ENCODE results near the gene SLC45A3. TPM values are rescaled to one million over a fixed set of nuclear protein-coding genes. Genes with fewer than 3 reads are reported as not detected.

Gene SLC45A3
- total RNA-seq, 4 donors from 2014 or later, result 0.51 to 4.1 (median 1.6) TPM

DNA sequence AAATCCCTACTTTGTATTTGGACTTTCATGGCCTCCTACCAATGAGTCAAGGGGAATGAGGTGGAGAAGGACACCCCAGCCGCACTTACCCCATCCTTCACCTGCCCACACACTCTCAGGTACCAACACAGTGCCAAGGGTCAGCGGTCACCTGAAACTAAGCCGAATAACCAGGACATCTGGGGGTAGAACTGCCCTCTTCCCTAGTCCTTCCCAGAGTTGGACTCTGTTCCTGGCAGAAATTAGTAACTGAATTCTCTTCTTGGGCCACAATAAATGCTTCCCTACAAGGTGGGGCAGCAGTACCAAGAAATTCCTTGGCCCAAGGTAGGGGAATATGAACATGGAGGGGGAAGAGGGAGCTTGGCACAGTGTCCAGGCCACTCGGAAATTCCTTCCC, 7.3 kb downstream of the SLC45A3 start:
- Histone ChIP-seq H3K27me3 (no peaks in the 10 kb centered on the region), H3K4me1 (no peaks in the 10 kb centered on the region), H3K27ac (no peak overlapping the region), H3K36me3 (no peaks in the 10 kb centered on the region), H3K9me3 (no peaks in the 10 kb centered on the region), H3K4me3 (no peak overlapping the region)
- intact Hi-C loops (cut with DNase I; ENCODE audit: low total_unique reads), result no loop called here
- DNase-seq, result no peak
- TF ChIP-seq CTCF (IDR thresholded peaks at IDR 0.05) (no peak), POLR2A (IDR thresholded peaks at IDR 0.05) (no peak)

GRCh38 chr1:205672395-205672889, 7.9 kb downstream of the SLC45A3 start:
- H3K9me3 ChIP-seq, result no peaks in the 10 kb centered on the region
- H3K27me3 ChIP-seq, result no peaks in the 10 kb centered on the region
- H3K4me3 ChIP-seq, result no peak overlapping the region
- H3K4me1 ChIP-seq, result no peaks in the 10 kb centered on the region
- intact Hi-C loops (cut with DNase I; ENCODE audit: low total_unique reads), result no loop called here
- no peak for DNase-seq
- H3K27ac ChIP-seq, result no peak overlapping the region
- H3K36me3 ChIP-seq, result no peaks in the 10 kb centered on the region
- TF ChIP-seq POLR2A (IDR thresholded peaks at IDR 0.05), result no peak
- no peak for TF ChIP-seq CTCF (IDR thresholded peaks at IDR 0.05)

DNA sequence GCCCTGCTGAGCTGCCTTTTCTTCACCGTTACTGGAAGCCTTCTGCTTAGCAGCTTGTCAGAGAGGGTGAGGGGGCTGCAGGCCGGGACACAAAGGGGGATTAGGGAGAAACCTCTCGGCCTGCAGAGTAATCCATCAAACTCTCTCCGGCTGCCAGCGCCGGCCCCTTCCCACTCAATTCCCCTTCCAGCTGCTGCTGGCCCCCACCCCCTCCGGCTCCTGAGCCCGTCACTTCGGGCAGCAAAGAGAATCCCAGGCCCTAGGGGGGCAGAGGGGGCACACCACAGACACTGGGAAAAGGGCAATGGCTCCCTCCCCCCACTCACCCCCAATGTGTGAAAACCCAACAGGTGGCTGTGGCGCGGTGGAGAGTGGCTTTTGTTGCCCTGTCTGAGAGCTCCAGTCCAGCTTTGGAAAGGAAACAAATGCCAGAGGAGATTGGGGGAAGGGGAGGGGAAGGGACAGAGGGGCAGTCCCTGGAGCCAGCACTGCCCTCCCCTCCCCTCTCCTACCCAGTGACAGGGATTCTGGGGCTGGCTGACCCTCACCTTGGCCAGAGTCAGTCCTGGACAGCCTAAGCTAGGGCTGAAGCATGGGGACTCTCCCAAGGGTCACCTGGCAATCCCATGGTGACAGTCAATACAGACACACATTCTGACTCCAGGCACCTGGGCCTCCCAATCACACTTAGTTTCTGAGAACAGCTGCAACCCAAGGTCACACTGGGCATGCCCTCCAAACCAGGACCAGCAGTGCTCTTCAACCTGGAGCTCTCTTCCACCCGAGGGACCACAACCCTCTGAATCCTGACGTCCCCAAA, 9.5 kb downstream of the SLC45A3 start:
- Histone ChIP-seq H3K9me3 (no peaks in the 10 kb centered on the region), H3K27me3 (no peaks in the 10 kb centered on the region), H3K4me3 (no peak overlapping the region), H3K27ac (no peak overlapping the region), H3K4me1 (no peaks in the 10 kb centered on the region), H3K36me3 (no peaks in the 10 kb centered on the region)
- TF ChIP-seq POLR2A (IDR thresholded peaks at IDR 0.05) (no peak), CTCF (IDR thresholded peaks at IDR 0.05) (no peak)
- no peak for DNase-seq
- intact Hi-C loops (cut with DNase I; ENCODE audit: low total_unique reads), result no loop called here

DNA sequence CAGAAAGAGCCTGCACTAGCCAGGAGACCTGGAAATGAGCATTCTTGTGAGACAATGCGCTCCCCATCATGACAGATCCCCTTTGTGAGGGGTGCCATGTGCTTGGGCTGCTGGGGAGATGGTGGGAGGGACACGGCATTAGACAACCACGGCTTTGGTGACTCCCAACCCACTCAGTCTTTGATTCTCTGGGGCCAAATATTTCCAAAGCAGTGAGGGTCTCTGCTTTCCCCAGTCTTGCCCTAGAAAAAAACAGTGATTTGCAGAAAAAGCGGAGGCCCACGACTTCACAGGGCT, 10.2 kb downstream of the SLC45A3 start:
- Histone ChIP-seq H3K9me3 (no peaks in the 10 kb centered on the region), H3K27me3 (no peaks in the 10 kb centered on the region), H3K27ac (no peak overlapping the region), H3K4me1 (no peaks in the 10 kb centered on the region), H3K4me3 (no peak overlapping the region), H3K36me3 (no peaks in the 10 kb centered on the region)
- intact Hi-C loops (cut with DNase I; ENCODE audit: low total_unique reads), result no loop called here
- DNase-seq, result no peak
- TF ChIP-seq CTCF (IDR thresholded peaks at IDR 0.05), result no peak
- TF ChIP-seq POLR2A (IDR thresholded peaks at IDR 0.05), result no peak

DNA sequence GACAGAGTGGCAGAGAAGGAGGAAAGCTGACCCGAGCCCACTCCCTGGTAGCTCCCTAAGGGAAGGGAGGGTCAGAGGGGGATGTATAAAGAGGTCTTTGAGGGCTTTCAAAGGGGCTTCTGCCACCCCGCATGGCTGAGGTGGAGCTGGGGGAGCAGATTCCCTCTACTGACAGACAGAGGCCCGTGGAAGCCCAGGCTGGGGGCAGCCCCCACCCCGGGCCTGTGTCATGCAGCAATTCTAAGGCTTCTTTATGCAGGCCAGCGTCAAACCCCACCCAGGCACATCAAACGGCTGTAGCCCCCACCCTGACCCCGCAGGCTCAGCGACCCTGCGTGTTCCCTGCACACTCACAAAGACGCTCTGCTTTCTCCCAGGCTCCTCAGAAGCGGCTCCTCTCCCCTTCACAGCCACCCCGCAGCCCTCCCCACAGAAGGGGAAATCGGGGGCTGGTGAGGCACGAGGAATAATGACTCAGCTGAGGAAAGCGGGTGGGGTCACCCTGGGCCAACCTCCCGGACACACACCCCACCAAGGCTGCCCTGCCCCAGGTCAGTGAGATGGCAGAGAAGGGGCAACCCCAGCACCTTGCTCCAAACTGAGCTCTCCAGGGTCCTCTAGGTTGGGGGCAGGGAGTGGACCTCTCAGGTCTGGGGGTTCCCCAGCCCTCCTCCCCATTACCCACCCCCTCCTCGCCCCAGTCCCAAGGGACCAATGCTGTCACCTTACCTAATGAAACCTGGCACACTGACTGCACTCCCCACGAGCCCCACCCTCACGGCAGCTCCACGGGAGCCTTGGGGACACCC, 10.8 kb downstream of the SLC45A3 start:
- intact Hi-C loops (cut with DNase I; ENCODE audit: low total_unique reads), result no loop called here
- H3K9me3 ChIP-seq, result no peaks in the 10 kb centered on the region
- no peaks in the 10 kb centered on the region for H3K4me1 ChIP-seq
- DNase-seq, result no peak
- no peaks in the 10 kb centered on the region for H3K27me3 ChIP-seq
- H3K4me3 ChIP-seq, result no peak overlapping the region
- H3K27ac ChIP-seq, result no peak overlapping the region
- TF ChIP-seq CTCF (IDR thresholded peaks at IDR 0.05) (no peak), POLR2A (IDR thresholded peaks at IDR 0.05) (no peak)
- no peaks in the 10 kb centered on the region for H3K36me3 ChIP-seq
